IMR-90 (cell line): ENCODE results near the gene ZAR1. TPM values are rescaled to one million over a fixed set of nuclear protein-coding genes. Genes with fewer than 3 reads are reported as not detected.

ENCODE experiments used
- ATAC-seq: fragments of 200-7000 bp; cut with Tn5 transposase; 2 replicates; pipeline ENCODE4 v1.9.1; 2020; ENCODE audit warnings: low read depth, mild to moderate bottlenecking, moderate library complexity
- BruUV-seq: library from RNA; stranded (reverse); fragments of 400-500 nt; replicated peaks from 2 replicates; lab custom pipeline; 2021; lab: Mats Ljungman, UMichigan
- CTCF ChIA-PET: fragments of 300-600 bp; formaldehyde crosslinking; extraction: SDS; loops from one replicate; lab custom pipeline; 2021; ENCODE audit warnings: antibody characterized with exemption; lab: Yijun Ruan, JAX
- POLR2A ChIA-PET: fragments of 300-600 bp; sonication (Branson Sonifier 250); formaldehyde crosslinking; loops from one replicate; lab custom pipeline; 2022; ENCODE audit warnings: antibody characterized with exemption; ENCODE audit not compliant: unreplicated experiment; lab: Charles Lee
- DNase-seq: peaks from one replicate; pipeline ENCODE4 v3.0.0; 2013
- H2AFZ ChIP-seq: replicated peaks from 2 replicates; pipeline ENCODE3; 2013; ENCODE audit warnings: low read length, mild to moderate bottlenecking; ENCODE audit not compliant: poor library complexity
- H2AK5ac ChIP-seq: 2 replicates; pipeline ENCODE4 v1.6.1; 2013; ENCODE audit warnings: low read depth, low read length, inconsistent platforms
- H2AK9ac ChIP-seq: replicated peaks from 2 replicates; pipeline ENCODE3; 2013; ENCODE audit warnings: mild to moderate bottlenecking, low read depth, low read length, moderate library complexity; ENCODE audit not compliant: poor library complexity
- H2BK120ac ChIP-seq: 2 replicates; pipeline ENCODE4 v1.6.1; 2013; ENCODE audit warnings: low read depth, low read length, inconsistent platforms
- H2BK15ac ChIP-seq: 3 replicates; pipeline ENCODE4 v1.6.1; 2013; ENCODE audit warnings: low read depth, low read length, inconsistent platforms
- H2BK20ac ChIP-seq: 2 replicates; pipeline ENCODE4 v1.6.1; 2013; ENCODE audit warnings: low read depth, mild to moderate bottlenecking, inconsistent platforms, low read length, moderate library complexity
- H2BK5ac ChIP-seq: 2 replicates; pipeline ENCODE4 v1.6.1; 2013; ENCODE audit warnings: mild to moderate bottlenecking, low read depth, low read length, inconsistent platforms; ENCODE audit not compliant: poor library complexity, severe bottlenecking
- H3K14ac ChIP-seq: replicated peaks from 2 replicates; pipeline ENCODE4 v1.6.1; 2013; ENCODE audit warnings: low read depth, low read length, inconsistent platforms
- H3K18ac ChIP-seq: 2 replicates; pipeline ENCODE4 v1.6.1; 2013; ENCODE audit warnings: low read depth, low read length, control low read depth
- H3K23ac ChIP-seq: 2 replicates; pipeline ENCODE4 v1.6.1; 2013; ENCODE audit warnings: low read depth, low read length, inconsistent platforms
- H3K27ac ChIP-seq: 2 replicates; pipeline ENCODE4 v1.5.1; 2013; ENCODE audit warnings: mild to moderate bottlenecking, control low read depth, low read length; ENCODE audit not compliant: insufficient read depth
- H3K27me3 ChIP-seq: 2 replicates; pipeline ENCODE4 v1.6.1; 2013; ENCODE audit warnings: low read length; ENCODE audit not compliant: control insufficient read depth, insufficient read depth
- H3K36me3 ChIP-seq: 2 replicates; pipeline ENCODE4 v1.6.1; 2013; ENCODE audit warnings: low read length, mixed read lengths; ENCODE audit not compliant: control insufficient read depth, insufficient read depth
- H3K4ac ChIP-seq: 2 replicates; pipeline ENCODE4 v1.6.1; 2013; ENCODE audit warnings: low read depth, low read length, inconsistent platforms
- H3K4me1 ChIP-seq: 2 replicates; pipeline ENCODE4 v1.6.1; 2013; ENCODE audit warnings: low read length, mixed read lengths; ENCODE audit not compliant: control insufficient read depth, insufficient read depth
- H3K4me2 ChIP-seq: 2 replicates; pipeline ENCODE4 v1.6.1; 2013; ENCODE audit warnings: low read depth, mild to moderate bottlenecking, control low read depth, low read length, moderate library complexity
- H3K4me3 ChIP-seq: 2 replicates; pipeline ENCODE4 v1.5.1; 2013; ENCODE audit warnings: low read depth, mild to moderate bottlenecking, control low read depth, low read length, moderate library complexity; ENCODE audit not compliant: insufficient read depth
- H3K56ac ChIP-seq: 2 replicates; pipeline ENCODE4 v1.6.1; 2013; ENCODE audit warnings: low read length, inconsistent platforms; ENCODE audit not compliant: insufficient read depth; ENCODE audit errors: extremely low read depth
- H3K79me1 ChIP-seq, 2 experiments: 2 replicates each; pipeline ENCODE4 v1.6.1; 2013; ENCODE audit warnings: low read length in 2 of 2, inconsistent platforms in 1 of 2, low read depth in 1 of 2
- H3K9ac ChIP-seq: 2 replicates; pipeline ENCODE4 v1.6.1; 2013; ENCODE audit warnings: low read depth, low read length, control low read depth
- H3K9me1 ChIP-seq: 2 replicates; pipeline ENCODE4 v1.6.1; 2013; ENCODE audit warnings: low read length, inconsistent platforms; ENCODE audit not compliant: insufficient read depth
- H3K9me3 ChIP-seq: 2 replicates; pipeline ENCODE4 v1.6.1; 2013; ENCODE audit warnings: low read length; ENCODE audit not compliant: control insufficient read depth, insufficient read depth
- H4K20me1 ChIP-seq: 2 replicates; pipeline ENCODE4 v1.6.1; 2013; ENCODE audit warnings: low read length, inconsistent platforms; ENCODE audit not compliant: insufficient read depth
- H4K5ac ChIP-seq: 2 replicates; pipeline ENCODE4 v1.6.1; 2013; ENCODE audit warnings: mild to moderate bottlenecking, low read depth, low read length, control low read depth
- H4K8ac ChIP-seq, 2 experiments: 2 replicates each; pipeline ENCODE4 v1.6.1; 2013; ENCODE audit warnings: low read depth in 2 of 2, low read length in 2 of 2, control low read depth in 1 of 2, inconsistent platforms in 1 of 2
- H4K91ac ChIP-seq: 2 replicates; pipeline ENCODE4 v1.6.1; 2013; ENCODE audit warnings: low read depth, low read length, inconsistent platforms; ENCODE audit not compliant: insufficient read depth
- BHLHE40 ChIP-seq: fragments of 150-350 bp; IDR thresholded peaks from 2 replicates; pipeline ENCODE4 v1.6.1; 2016; ENCODE audit warnings: mild to moderate bottlenecking, low read depth, low read length
- CEBPB ChIP-seq: IDR thresholded peaks from 2 replicates; pipeline ENCODE4 v1.6.1; 2012; ENCODE audit warnings: low read depth, low read length, improper control_type of control experiment
- CHD1 ChIP-seq: IDR thresholded peaks from 2 replicates; pipeline ENCODE4 v1.6.1; 2012; ENCODE audit warnings: low read depth, low read length, improper control_type of control experiment
- CTCF ChIP-seq: conservative IDR thresholded peaks from 2 replicates; pipeline ENCODE4 v1.5.1; 2012; ENCODE audit warnings: mild to moderate bottlenecking, low read depth, low read length, improper control_type of control experiment
- FOS ChIP-seq: fragments of 150-350 bp; IDR thresholded peaks from 2 replicates; pipeline ENCODE4 v1.6.1; 2016; ENCODE audit warnings: low read depth, low read length
- MAFK ChIP-seq: IDR thresholded peaks from 2 replicates; pipeline ENCODE4 v1.6.1; 2012; ENCODE audit warnings: low read depth, low read length, improper control_type of control experiment
- MAZ ChIP-seq: IDR thresholded peaks from 2 replicates; pipeline ENCODE4 v1.6.1; 2012; ENCODE audit warnings: low read depth, mild to moderate bottlenecking, low read length, improper control_type of control experiment, moderate library complexity, borderline replicate concordance
- MXI1 ChIP-seq: IDR thresholded peaks from 2 replicates; pipeline ENCODE4 v1.6.1; 2012; ENCODE audit warnings: low read depth, mild to moderate bottlenecking, low read length, moderate library complexity, borderline replicate concordance
- NFE2L2 ChIP-seq: fragments of 150-350 bp; IDR thresholded peaks from 2 replicates; pipeline ENCODE4 v1.6.1; 2016; ENCODE audit warnings: low read depth, mild to moderate bottlenecking, low read length
- POLR2A ChIP-seq: IDR thresholded peaks from 2 replicates; pipeline ENCODE4 v1.6.1; 2012; ENCODE audit warnings: mild to moderate bottlenecking, low read depth, low read length
- RAD21 ChIP-seq: IDR thresholded peaks from 2 replicates; pipeline ENCODE4 v1.6.1; 2012; ENCODE audit warnings: low read length, improper control_type of control experiment
- RCOR1 ChIP-seq: IDR thresholded peaks from 2 replicates; pipeline ENCODE4 v1.6.1; 2012; ENCODE audit warnings: mild to moderate bottlenecking, low read length, improper control_type of control experiment; ENCODE audit not compliant: insufficient replicate concordance
- RFX5 ChIP-seq: IDR thresholded peaks from 2 replicates; pipeline ENCODE4 v1.8.0; 2012; ENCODE audit warnings: low read depth, mild to moderate bottlenecking, low read length, moderate library complexity
- SMC3 ChIP-seq: fragments of 150-350 bp; IDR thresholded peaks from 2 replicates; pipeline ENCODE4 v1.6.1; 2016; ENCODE audit warnings: low read depth, mild to moderate bottlenecking, antibody characterized with exemption, low read length, moderate library complexity
- USF2 ChIP-seq: fragments of 150-350 bp; IDR thresholded peaks from 2 replicates; pipeline ENCODE4 v1.6.1; 2017; ENCODE audit warnings: mild to moderate bottlenecking, antibody characterized with exemption, low read length, low read depth
- WGBS, 2 experiments: methylation state at CpG; one replicate each; pipeline versions ENCODE4 v1.1.5 to v1.1.7; 2013; ENCODE audit warnings: missing lambda C conversion rate in 2 of 2; ENCODE audit not compliant: insufficient read length in 1 of 2; ENCODE audit errors: extremely low coverage in 2 of 2; 5-methylcytosine and 5-hydroxymethylcytosine counted together
- dilution Hi-C: fragments of 300-500 bp; cut with HindIII; formaldehyde crosslinking; loops from one replicate; pipeline ENCODE4 v1.14.3; 2018; ENCODE audit warnings: low sequenced_read_pairs; ENCODE audit not compliant: unreplicated experiment
- in situ Hi-C: fragments of 300-500 bp; cut with MboI; formaldehyde crosslinking; loops from 3 replicates; pipeline ENCODE4 v1.14.3; 2019; ENCODE audit warnings: low sequenced_read_pairs, inconsistent platforms, mixed read lengths
- intact Hi-C: fragments of 100-400 bp; cut with micrococcal nuclease; formaldehyde crosslinking; loops from 2 replicates; pipeline ENCODE4 v1.10.0; 2022
- polyA plus RNA-seq, 3 experiments: library from polyadenylated mRNA; depleted of rRNA; stranded (reverse); fragments of >200 nt; gene quantifications; 2 replicates each; pipeline ENCODE4 v1.2.3, GENCODE V29; 2012; ENCODE audit warnings: low replicate concordance in 1 of 3
- total RNA-seq: library from RNA; depleted of rRNA; stranded (reverse); fragments of >200 nt; gene quantifications from 2 replicates; pipeline ENCODE4 v1.2.3, GENCODE V29; 2012
- TF ChIP-seq, protein P1 (sequence below): fragments of 150-350 bp; IDR thresholded peaks from 2 replicates; pipeline ENCODE4 v1.6.1; 2016; ENCODE audit warnings: low read depth, mild to moderate bottlenecking, low read length, moderate library complexity, borderline replicate concordance

ZAR1 gene
- total and polyA plus RNA-seq, 2 of the 4 experiments (the other 2 are of a cell fraction) = not detected

DNA sequence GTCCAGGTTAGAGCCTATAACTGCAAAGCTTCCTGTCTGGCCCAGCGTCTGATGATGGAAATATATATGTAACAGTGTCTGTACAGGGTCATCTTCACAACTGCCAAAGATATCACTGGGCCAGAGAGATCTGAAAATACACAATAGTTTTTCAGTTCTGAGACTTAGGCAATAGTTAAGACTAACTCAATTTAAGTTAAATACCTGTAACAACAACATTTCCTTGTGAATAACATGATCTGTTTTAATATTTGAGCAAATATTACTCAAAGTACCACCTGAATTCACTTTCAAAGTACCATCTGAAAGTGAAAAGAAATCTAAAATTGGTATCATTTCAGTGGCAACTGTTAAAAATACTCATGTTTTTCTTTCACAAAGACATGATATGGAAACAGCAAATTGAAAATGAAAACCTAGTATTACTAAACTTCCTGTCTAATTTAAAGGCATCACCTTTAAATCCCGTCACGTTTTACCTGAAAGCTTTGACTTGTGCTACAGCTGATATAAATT, 9.6 kb downstream of the ZAR1 start:
- Histone ChIP-seq H3K4me1 (no peaks in the 10 kb centered on the region), H3K4ac (no peak overlapping the region), H3K9me3 (no peaks in the 10 kb centered on the region), H3K14ac (no peak overlapping the region), H4K5ac (no peak overlapping the region), H2BK5ac (no peak overlapping the region), H2AK9ac (no peak overlapping the region), H3K36me3 (peaks cover 12% of the 10 kb centered on the region), H3K27ac (no peak overlapping the region), H3K18ac (no peak overlapping the region), H3K9ac (no peak overlapping the region), H3K9me1 (no peaks in the 10 kb centered on the region; the same call in 1 of the 2 replicates), H2BK20ac (no peak overlapping the region), H4K91ac (no peak overlapping the region), H3K23ac (no peak overlapping the region), H3K4me2 (no peak overlapping the region), H4K8ac (no peak overlapping the region), H3K56ac (no peak overlapping the region), H2AK5ac (no peak overlapping the region), H2BK15ac (no peak overlapping the region), H3K27me3 (no peaks in the 10 kb centered on the region), H3K4me3 (no peak overlapping the region), H4K20me1 (no peaks in the 10 kb centered on the region), H3K79me1 (no peaks in the 10 kb centered on the region), H2BK120ac (no peak overlapping the region), H2AFZ (no peak overlapping the region)
- DNase-seq (no peak), ATAC-seq (no peak)
- WGBS, 2 experiments = no CpG with 5 or more reads among the region's 3 CpGs
- BruUV-seq = no TSS peak
- ChIA-PET CTCF (no interaction called here), POLR2A (no interaction called here)
- intact Hi-C loops (loop anchor here (10.0 kb wide), 1 partner anchor 45 kb away; no protein-coding TSS in a partner anchor), dilution Hi-C loops (no loop called here), in situ Hi-C loops (loop anchor here (25.0 kb wide), 1 partner anchor 112 kb away; no protein-coding TSS in a partner anchor)
- TF ChIP-seq, protein P1, sequence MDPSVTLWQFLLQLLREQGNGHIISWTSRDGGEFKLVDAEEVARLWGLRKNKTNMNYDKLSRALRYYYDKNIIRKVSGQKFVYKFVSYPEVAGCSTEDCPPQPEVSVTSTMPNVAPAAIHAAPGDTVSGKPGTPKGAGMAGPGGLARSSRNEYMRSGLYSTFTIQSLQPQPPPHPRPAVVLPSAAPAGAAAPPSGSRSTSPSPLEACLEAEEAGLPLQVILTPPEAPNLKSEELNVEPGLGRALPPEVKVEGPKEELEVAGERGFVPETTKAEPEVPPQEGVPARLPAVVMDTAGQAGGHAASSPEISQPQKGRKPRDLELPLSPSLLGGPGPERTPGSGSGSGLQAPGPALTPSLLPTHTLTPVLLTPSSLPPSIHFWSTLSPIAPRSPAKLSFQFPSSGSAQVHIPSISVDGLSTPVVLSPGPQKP = no peak
- TF ChIP-seq NFE2L2 (no peak), SMC3 (no peak), CTCF (no peak), RAD21 (no peak), BHLHE40 (no peak), RCOR1 (no peak), MXI1 (no peak), POLR2A (no peak), CEBPB (no peak), RFX5 (no peak), MAFK (no peak), USF2 (no peak), MAZ (no peak), FOS (no peak), CHD1 (no peak)
